Activated CD4-positive, alpha-beta T cell treated with anti-CD3 and anti-CD28 coated beads, Interleukin-2, amount 10 ng/mL, durations not matched to agents 7 days and 5 days (primary cell): ENCODE measurements around the gene CUX1. TPM values are rescaled to one million over a fixed set of nuclear protein-coding genes. Genes with fewer than 3 reads are reported as not detected.
A peak's percentile ranks its signal among the peaks of the same experiment; 100 is the strongest.

Source experiments
- CTCF ChIA-PET: fragments of 350-600 bp; sonication (Branson Sonifier 250); formaldehyde crosslinking; loops from one replicate; lab custom pipeline; 2021; ENCODE audit warnings: antibody characterized with exemption; lab: Charles Lee
- POLR2A ChIA-PET: fragments of 350-600 bp; sonication (Branson Sonifier 250); formaldehyde crosslinking; loops from one replicate; lab custom pipeline; 2021; ENCODE audit warnings: antibody characterized with exemption; lab: Charles Lee
- DNase-seq: peaks from one replicate; pipeline ENCODE4 v3.0.0-alpha.2; 2020
- H3K27ac Mint-ChIP-seq: one replicate; pipeline ENCODE4 v1.8.0; 2021; ENCODE audit warnings: mild to moderate bottlenecking, moderate library complexity, mixed read lengths
- H3K27me3 Mint-ChIP-seq: one replicate; pipeline ENCODE4 v1.8.0; 2021; ENCODE audit warnings: mixed read lengths
- H3K36me3 Mint-ChIP-seq: one replicate; pipeline ENCODE4 v1.8.0; 2021; ENCODE audit warnings: low read depth, mixed read lengths
- H3K4me1 Mint-ChIP-seq: one replicate; pipeline ENCODE4 v1.8.0; 2021; ENCODE audit warnings: mixed read lengths
- H3K4me3 Mint-ChIP-seq: one replicate; pipeline ENCODE4 v1.8.0; 2021; ENCODE audit warnings: mild to moderate bottlenecking, moderate library complexity, mixed read lengths
- H3K9me3 Mint-ChIP-seq: one replicate; pipeline ENCODE4 v1.8.0; 2021; ENCODE audit warnings: mixed read lengths
- total RNA-seq, 2 experiments: library from RNA; stranded (reverse); gene quantifications; one replicate each; pipeline ENCODE4 v1.2.3, GENCODE V29; 2021

Gene CUX1
- total RNA-seq, 2 experiments from 2014 or later, result 27.8 to 34.7 TPM

DNA sequence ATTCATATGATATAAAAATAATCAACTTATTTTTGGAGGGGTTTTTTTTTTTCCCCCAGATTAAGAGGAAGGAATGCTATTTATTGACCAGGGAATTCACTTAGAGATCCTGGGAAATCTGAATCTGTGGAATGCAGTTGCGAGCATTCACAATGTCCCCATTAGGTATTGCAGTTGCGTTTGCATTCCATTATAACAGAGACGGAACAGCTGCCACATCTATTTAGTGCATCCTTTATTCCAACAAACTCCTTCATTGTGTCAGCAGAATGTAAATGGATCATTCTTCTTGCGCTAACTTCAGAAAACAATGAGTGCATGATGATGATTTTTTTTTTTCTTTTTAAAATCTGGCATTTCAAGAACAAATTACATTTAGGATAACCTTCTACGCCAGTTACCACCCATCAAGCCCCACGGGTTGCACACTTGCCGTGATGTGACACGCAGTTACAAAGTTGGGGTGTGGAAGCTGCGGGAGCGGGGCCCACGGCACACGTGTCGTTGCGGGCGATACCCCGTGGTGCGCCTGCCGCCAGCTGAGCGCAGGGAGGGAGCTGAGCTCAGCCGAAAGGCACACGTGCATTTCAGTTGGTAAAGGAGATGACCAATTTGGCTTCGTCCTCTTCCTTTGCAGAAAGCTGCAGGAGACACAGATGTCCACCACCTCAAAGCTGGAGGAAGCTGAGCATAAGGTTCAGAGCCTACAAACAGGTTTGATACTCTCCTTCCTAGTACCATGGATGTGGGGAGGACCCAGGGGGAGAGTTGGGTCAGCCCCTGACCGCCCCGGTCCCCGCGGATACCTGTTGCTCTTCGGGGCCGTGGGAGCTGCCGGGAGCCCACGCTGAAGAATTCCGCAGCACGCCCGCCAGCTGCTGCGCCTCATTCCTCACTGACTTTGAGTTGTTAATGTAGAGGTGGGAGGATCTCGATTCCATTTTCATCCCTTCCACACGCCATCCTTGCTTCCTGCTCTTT lies 293.9 kb downstream of the CUX1 start:
- CTCF ChIA-PET, result interaction anchor here (0.6 kb wide), 1 partner anchor 439 kb away, joined by 3 read pairs; no protein-coding TSS in a partner anchor

DNA sequence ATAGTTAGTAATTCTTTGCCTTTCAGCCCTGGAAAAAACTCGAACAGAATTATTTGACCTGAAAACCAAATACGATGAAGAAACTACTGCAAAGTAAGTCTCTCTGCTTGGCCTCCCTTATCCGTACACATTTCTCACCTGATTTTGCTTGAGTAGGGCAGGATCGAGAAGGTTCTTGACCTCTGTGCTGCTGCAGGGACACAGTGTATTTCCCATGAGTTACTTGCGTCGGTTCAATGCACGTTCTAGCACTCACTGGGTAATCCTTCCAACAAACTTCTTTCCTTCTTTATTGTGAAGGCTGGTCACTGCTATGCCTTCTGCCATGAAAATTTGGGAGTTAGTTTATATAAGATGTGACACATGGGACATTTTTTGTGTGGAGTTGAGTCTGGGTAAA lies 297.8 kb downstream of the CUX1 start:
- Mint-ChIP-seq H3K36me3 (peaks cover 10% of the 10 kb centered on the region), H3K9me3 (no peaks in the 10 kb centered on the region), H3K4me3 (no peak overlapping the region), H3K27me3 (no peaks in the 10 kb centered on the region), H3K27ac (no peak overlapping the region), H3K4me1 (no peaks in the 10 kb centered on the region)
- ChIA-PET CTCF (no interaction called here), POLR2A (no interaction called here)
- no peak for DNase-seq

More for the DNA sequence above, 293.9 kb downstream of the CUX1 start:
- Mint-ChIP-seq H3K4me3 (no peak overlapping the region), H3K36me3 (peaks cover 10% of the 10 kb centered on the region), H3K4me1 (no peaks in the 10 kb centered on the region), H3K27me3 (no peaks in the 10 kb centered on the region), H3K27ac (no peak overlapping the region), H3K9me3 (no peaks in the 10 kb centered on the region)
- no peak for DNase-seq
- POLR2A ChIA-PET, result no interaction called here

DNA sequence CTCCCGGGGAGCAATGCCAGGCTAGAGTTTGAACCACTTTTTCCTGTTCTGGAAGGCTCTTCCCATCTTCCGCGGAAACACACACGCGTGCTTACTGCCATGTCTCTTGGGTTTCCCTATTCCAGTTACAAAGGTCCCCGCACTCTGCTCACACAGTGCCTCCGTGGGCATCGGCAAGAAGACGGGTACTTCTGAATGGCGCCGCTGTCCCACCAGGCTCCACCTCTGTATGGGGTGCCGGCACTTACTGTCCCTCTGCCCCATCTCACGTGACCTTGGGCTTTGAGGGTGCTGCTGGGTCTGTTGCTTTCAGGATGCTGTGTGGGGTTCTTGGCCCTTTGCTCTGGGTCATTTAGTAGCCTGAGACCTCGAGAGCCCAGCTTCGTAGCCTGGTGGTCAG lies 298.5 kb downstream of the CUX1 start:
- Mint-ChIP-seq H3K36me3 (peaks cover 10% of the 10 kb centered on the region), H3K27me3 (no peaks in the 10 kb centered on the region), H3K4me1 (no peaks in the 10 kb centered on the region), H3K9me3 (no peaks in the 10 kb centered on the region), H3K27ac (no peak overlapping the region), H3K4me3 (no peak overlapping the region)
- DNase-seq, result no peak
- CTCF ChIA-PET, result interaction anchor here (1.0 kb wide), 1 partner anchor 11 kb away, joined by 3 read pairs; no protein-coding TSS in a partner anchor
- POLR2A ChIA-PET, result no interaction called here

- ChIA-PET POLR2A (no interaction called here), CTCF (no interaction called here)
- peaks cover 13% of the 10 kb centered on the region for H3K4me1 Mint-ChIP-seq
- DNase-seq, result no peak
- no peaks in the 10 kb centered on the region for H3K9me3 Mint-ChIP-seq
- H3K27me3 Mint-ChIP-seq, result no peaks in the 10 kb centered on the region
- peaks cover 10% of the 10 kb centered on the region for H3K36me3 Mint-ChIP-seq
- H3K4me3 Mint-ChIP-seq, result no peak overlapping the region
- H3K27ac Mint-ChIP-seq, result no peak overlapping the region
These were observed 300.3 kb downstream of the CUX1 start for GRCh38 chr7:102117743-102118142.

DNA sequence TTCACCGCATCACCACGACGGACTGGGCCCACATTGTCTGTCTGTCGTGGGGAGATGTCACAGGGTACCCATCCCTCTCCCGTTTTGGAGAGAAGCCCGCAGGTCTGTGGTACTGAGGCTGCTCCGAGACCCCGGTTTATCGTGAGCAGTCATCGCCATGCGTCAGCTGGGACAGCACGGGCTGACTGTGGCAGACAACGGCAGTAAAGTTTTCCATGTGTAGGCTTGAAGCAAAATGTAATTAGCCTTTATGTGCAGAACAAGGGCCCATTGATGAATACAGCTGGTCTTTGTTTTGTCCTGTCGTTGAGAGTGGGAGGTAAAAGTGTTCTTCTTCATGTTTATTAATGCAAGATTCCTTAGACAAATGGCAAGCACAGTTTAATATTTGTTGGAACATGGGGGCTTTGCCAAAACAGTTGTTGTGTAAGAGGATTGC lies 301.8 kb downstream of the CUX1 start:
- peaks cover 13% of the 10 kb centered on the region for H3K4me1 Mint-ChIP-seq
- ChIA-PET POLR2A (no interaction called here), CTCF (no interaction called here)
- H3K27me3 Mint-ChIP-seq, result no peaks in the 10 kb centered on the region
- H3K27ac Mint-ChIP-seq, result no peak overlapping the region
- peaks cover 10% of the 10 kb centered on the region for H3K36me3 Mint-ChIP-seq
- no peak overlapping the region for H3K4me3 Mint-ChIP-seq
- DNase-seq, result no peak
- H3K9me3 Mint-ChIP-seq, result no peaks in the 10 kb centered on the region

- CTCF ChIA-PET, result no interaction called here
These were observed 302.5 kb downstream of the CUX1 start for GRCh38 chr7:102119925-102120324.

DNA sequence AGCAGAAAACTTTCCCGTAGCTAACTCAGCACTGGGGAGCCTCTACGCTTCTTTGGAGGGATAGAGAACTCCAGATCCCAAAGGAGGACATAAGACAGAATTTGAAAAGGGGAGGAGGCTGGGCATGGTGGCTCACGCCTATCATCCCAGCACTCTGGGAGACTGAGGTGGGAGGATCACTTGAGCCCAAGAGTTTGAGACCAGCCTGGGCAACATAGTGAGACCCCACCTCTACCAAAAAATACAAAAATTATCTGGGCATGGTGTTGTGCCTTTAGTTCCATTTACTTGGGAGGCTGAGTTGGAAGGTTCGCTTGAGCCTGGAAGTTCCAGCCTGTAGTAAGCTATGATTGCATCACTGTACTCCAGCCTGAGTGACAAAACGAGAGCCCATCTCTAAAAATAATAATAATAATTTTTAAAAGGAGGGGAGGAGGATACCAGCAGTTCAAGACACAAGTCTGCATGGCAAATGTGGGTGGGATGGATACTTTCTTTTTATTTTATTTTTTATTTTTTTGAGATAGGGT lies 303.3 kb downstream of the CUX1 start:
- Mint-ChIP-seq H3K9me3 (no peaks in the 10 kb centered on the region), H3K4me3 (no peak overlapping the region), H3K27ac (no peak overlapping the region), H3K36me3 (peaks cover 5% of the 10 kb centered on the region), H3K4me1 (peaks cover 13% of the 10 kb centered on the region), H3K27me3 (no peaks in the 10 kb centered on the region)
- DNase-seq, result no peak
- ChIA-PET POLR2A (no interaction called here), CTCF (interaction anchor here (0.6 kb wide), 1 partner anchor 13 kb away, joined by 5 read pairs; no protein-coding TSS in a partner anchor)

More at GRCh38 chr7:102119925-102120324, 302.5 kb downstream of the CUX1 start:
- peaks cover 13% of the 10 kb centered on the region for H3K4me1 Mint-ChIP-seq
- POLR2A ChIA-PET, result no interaction called here
- H3K27me3 Mint-ChIP-seq, result no peaks in the 10 kb centered on the region
- peaks cover 10% of the 10 kb centered on the region for H3K36me3 Mint-ChIP-seq
- DNase-seq, result no peak
- H3K4me3 Mint-ChIP-seq, result no peak overlapping the region
- H3K27ac Mint-ChIP-seq, result no peak overlapping the region
- no peaks in the 10 kb centered on the region for H3K9me3 Mint-ChIP-seq

DNA sequence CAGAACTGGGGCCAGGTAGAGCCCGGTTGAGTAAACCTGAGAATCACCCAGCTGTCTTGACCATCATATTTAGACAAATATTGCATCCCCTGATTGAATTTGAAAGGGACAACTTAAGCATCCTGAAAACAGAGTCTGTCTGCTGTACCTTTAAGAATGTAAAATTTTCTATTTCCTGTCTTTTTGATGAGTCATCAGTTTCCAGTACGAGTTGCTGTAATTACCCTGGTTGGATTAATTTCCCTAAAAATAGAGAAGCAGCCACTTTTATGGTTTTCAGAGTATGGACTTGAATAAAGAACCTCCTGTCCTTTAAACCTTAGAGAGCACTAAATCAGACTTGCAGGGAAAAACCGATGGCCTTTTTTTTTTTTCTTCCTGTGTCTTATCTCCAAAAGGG lies 304.6 kb downstream of the CUX1 start:
- H3K36me3 Mint-ChIP-seq, result no peaks in the 10 kb centered on the region
- CTCF ChIA-PET, result no interaction called here
- no peak for DNase-seq

GRCh38 chr7:102125127-102125596 lies 307.7 kb downstream of the CUX1 start:
- no peak for DNase-seq
- no peak overlapping the region for H3K4me3 Mint-ChIP-seq
- H3K27ac Mint-ChIP-seq, result peak overlapping the region; percentile 46
- CTCF ChIA-PET, result no interaction called here
- H3K27me3 Mint-ChIP-seq, result no peaks in the 10 kb centered on the region
- no peaks in the 10 kb centered on the region for H3K9me3 Mint-ChIP-seq
- H3K4me1 Mint-ChIP-seq, result peaks cover 13% of the 10 kb centered on the region
- POLR2A ChIA-PET, result interaction anchor here (0.6 kb wide), 1 partner anchor 1175 kb away, joined by 4 read pairs; no protein-coding TSS in a partner anchor
- H3K36me3 Mint-ChIP-seq, result no peaks in the 10 kb centered on the region

More for the DNA sequence above, 304.6 kb downstream of the CUX1 start:
- peaks cover 13% of the 10 kb centered on the region for H3K4me1 Mint-ChIP-seq
- H3K27ac Mint-ChIP-seq, result peak overlapping the region; percentile 36
- H3K4me3 Mint-ChIP-seq, result no peak overlapping the region
- H3K27me3 Mint-ChIP-seq, result no peaks in the 10 kb centered on the region
- no peaks in the 10 kb centered on the region for H3K9me3 Mint-ChIP-seq
- POLR2A ChIA-PET, result no interaction called here

GRCh38 chr7:102128303-102128702 lies 310.9 kb downstream of the CUX1 start:
- no peak overlapping the region for H3K27ac Mint-ChIP-seq
- no peaks in the 10 kb centered on the region for H3K27me3 Mint-ChIP-seq
- no peaks in the 10 kb centered on the region for H3K9me3 Mint-ChIP-seq
- ChIA-PET CTCF (no interaction called here), POLR2A (no interaction called here)
- H3K36me3 Mint-ChIP-seq, result no peaks in the 10 kb centered on the region
- no peak for DNase-seq
- no peaks in the 10 kb centered on the region for H3K4me1 Mint-ChIP-seq
- no peak overlapping the region for H3K4me3 Mint-ChIP-seq

DNA sequence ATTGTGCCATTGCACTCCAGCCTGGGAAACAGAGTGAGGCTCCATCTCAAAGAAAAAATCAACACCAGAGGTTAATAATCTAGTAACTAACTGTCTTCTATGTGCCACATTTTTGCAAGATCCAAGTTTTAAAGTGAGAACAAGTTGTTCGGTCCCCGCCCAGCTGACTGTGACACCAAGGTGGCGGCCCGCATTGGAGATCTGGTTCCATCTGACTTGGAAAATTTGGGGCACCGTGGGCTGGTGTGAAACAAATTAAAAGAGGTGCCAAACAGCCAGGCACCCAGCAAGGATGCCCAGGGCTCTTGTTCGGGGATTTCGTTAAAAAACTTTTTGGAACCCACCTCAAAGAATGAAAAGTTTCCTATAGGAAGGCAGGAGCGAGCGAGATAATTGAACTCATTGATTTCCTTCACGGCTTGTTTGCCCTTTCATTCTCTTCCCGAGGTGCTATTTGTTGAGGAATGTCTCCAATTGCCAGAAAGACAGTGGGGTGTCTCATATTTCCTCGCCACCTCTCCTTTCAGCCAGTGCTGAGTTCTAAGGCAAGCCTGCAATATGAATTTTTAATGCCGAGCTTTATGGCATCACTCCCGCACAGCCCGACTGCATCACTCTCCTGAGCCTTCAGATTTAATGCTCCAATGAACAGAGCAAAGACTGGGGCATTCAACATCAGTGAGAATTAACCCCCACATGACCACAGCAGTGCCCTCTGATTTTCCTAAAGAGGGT lies 312.4 kb downstream of the CUX1 start:
- no peaks in the 10 kb centered on the region for H3K36me3 Mint-ChIP-seq
- no peak overlapping the region for H3K27ac Mint-ChIP-seq
- ChIA-PET POLR2A (no interaction called here), CTCF (no interaction called here)
- H3K4me3 Mint-ChIP-seq, result no peak overlapping the region
- H3K27me3 Mint-ChIP-seq, result no peaks in the 10 kb centered on the region
- no peaks in the 10 kb centered on the region for H3K4me1 Mint-ChIP-seq
- no peaks in the 10 kb centered on the region for H3K9me3 Mint-ChIP-seq
- DNase-seq, result no peak

DNA sequence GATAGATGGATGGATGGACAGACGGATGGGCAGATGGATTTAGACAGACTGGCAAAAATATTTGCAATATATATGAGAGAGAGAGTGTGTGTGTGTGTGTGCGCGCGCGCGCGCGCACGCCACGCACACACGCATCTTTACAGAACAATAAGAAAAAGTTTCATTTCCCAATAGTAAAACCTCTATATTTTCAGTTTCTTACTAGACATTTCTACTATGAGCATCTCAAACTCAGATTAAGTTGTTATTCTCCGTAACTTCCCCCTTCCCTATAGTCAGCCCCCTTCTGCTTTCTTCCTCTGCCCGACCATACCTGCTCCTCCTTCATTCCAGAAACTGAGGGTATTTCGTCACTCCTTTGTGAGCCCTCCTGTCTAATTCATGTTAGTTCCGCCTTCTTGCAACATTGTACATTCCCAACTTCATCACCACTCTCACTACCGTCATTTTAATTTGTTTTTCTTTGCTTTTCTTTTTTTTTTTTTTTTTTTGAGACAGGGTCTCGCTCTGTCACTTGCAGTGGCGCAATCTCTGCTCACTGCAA lies 314.9 kb downstream of the CUX1 start:
- POLR2A ChIA-PET, result no interaction called here
- no peaks in the 10 kb centered on the region for H3K27me3 Mint-ChIP-seq
- no peak overlapping the region for H3K27ac Mint-ChIP-seq
- H3K4me1 Mint-ChIP-seq, result no peaks in the 10 kb centered on the region
- DNase-seq, result no peak
- no peaks in the 10 kb centered on the region for H3K9me3 Mint-ChIP-seq
- no peaks in the 10 kb centered on the region for H3K36me3 Mint-ChIP-seq
- no peak overlapping the region for H3K4me3 Mint-ChIP-seq
- CTCF ChIA-PET, result no interaction called here
